PC-3 (cell line): ENCODE data around the gene NTM. TPM values are rescaled to one million over a fixed set of nuclear protein-coding genes. Genes with fewer than 3 reads are reported as not detected.
A peak's percentile ranks its signal among the peaks of the same experiment; 100 is the strongest.

Experiments
- ATAC-seq: fragments of 200-7000 bp; cut with Tn5 transposase; 2 replicates; pipeline ENCODE4 v1.9.1; 2020; ENCODE audit warnings: mild to moderate bottlenecking, moderate library complexity
- BruUV-seq: library from RNA; stranded (reverse); fragments of 400-500 nt; replicated peaks from 2 replicates; lab custom pipeline; 2021; lab: Mats Ljungman, UMichigan
- CTCF ChIA-PET: fragments of 300-600 bp; sonication (Branson Sonifier 250); formaldehyde crosslinking; loops from one replicate; lab custom pipeline; 2022; ENCODE audit warnings: antibody characterized with exemption; lab: Charles Lee
- POLR2A ChIA-PET: fragments of 300-600 bp; sonication (Branson Sonifier 250); formaldehyde crosslinking; loops from one replicate; lab custom pipeline; 2022; ENCODE audit warnings: antibody characterized with exemption; ENCODE audit not compliant: unreplicated experiment; lab: Charles Lee
- DNase-seq: peaks from one replicate; pipeline ENCODE4 v3.0.0-alpha.2; 2015
- H2AFZ ChIP-seq: fragments of 300-600 bp; sonication (generic); 2 replicates; pipeline ENCODE4 v1.6.0; 2016; ENCODE audit warnings: antibody characterized with exemption, low read length
- H3F3A ChIP-seq: fragments of 300-600 bp; sonication (generic); one replicate; pipeline ENCODE4 v1.6.0; 2017; ENCODE audit warnings: antibody characterized with exemption, low read length, control low read depth, mild to moderate bottlenecking; ENCODE audit not compliant: unreplicated experiment
- H3K27ac ChIP-seq: fragments of 300-600 bp; sonication (generic); 2 replicates; pipeline ENCODE4 v1.5.1; 2016; ENCODE audit warnings: mild to moderate bottlenecking, low read length
- H3K27me3 ChIP-seq: fragments of 300-600 bp; sonication (generic); 2 replicates; pipeline ENCODE4 v1.6.1; 2016; ENCODE audit warnings: low read length, mixed read lengths
- H3K36me3 ChIP-seq: fragments of 300-600 bp; sonication (generic); 2 replicates; pipeline ENCODE4 v1.6.1; 2016; ENCODE audit warnings: low read depth, mixed run types, low read length, mixed read lengths
- H3K4me1 ChIP-seq: fragments of 300-600 bp; sonication (generic); 2 replicates; pipeline ENCODE4 v1.5.1; 2016; ENCODE audit warnings: low read length; ENCODE audit not compliant: insufficient read depth
- H3K4me2 ChIP-seq: fragments of 300-600 bp; sonication (generic); 2 replicates; pipeline ENCODE4 v1.6.0; 2016; ENCODE audit warnings: low read length
- H3K4me3 ChIP-seq: fragments of 300-600 bp; sonication (generic); 2 replicates; pipeline ENCODE4 v1.5.1; 2016; ENCODE audit warnings: mild to moderate bottlenecking, low read length, mixed read lengths
- H3K79me2 ChIP-seq: fragments of 300-600 bp; sonication (generic); 2 replicates; pipeline ENCODE4 v1.6.1; 2017; ENCODE audit warnings: low read length, mixed read lengths
- H3K9ac ChIP-seq: fragments of 300-600 bp; sonication (generic); 2 replicates; pipeline ENCODE4 v1.6.0; 2016; ENCODE audit warnings: mild to moderate bottlenecking, low read length
- H3K9me2 ChIP-seq: fragments of 300-600 bp; sonication (generic); replicated peaks from 2 replicates; pipeline ENCODE4 v1.6.1; 2016; ENCODE audit warnings: mixed run types, low read length, mixed read lengths
- H3K9me3 ChIP-seq: fragments of 300-600 bp; sonication (generic); 2 replicates; pipeline ENCODE4 v1.6.1; 2016; ENCODE audit warnings: low read length, mixed read lengths
- H4K20me1 ChIP-seq: fragments of 300-600 bp; sonication (generic); 2 replicates; pipeline ENCODE4 v1.6.1; 2016; ENCODE audit warnings: low read length, mixed read lengths
- CTCF ChIP-seq: fragments of 300-600 bp; sonication (generic); conservative IDR thresholded peaks from 2 replicates; pipeline ENCODE4 v1.5.1; 2017; ENCODE audit warnings: antibody characterized with exemption, low read depth, mild to moderate bottlenecking, low read length
- EZH2 ChIP-seq: fragments of 300-600 bp; sonication (generic); IDR thresholded peaks from one replicate; pipeline ENCODE4 v1.6.1; 2017; ENCODE audit warnings: antibody characterized with exemption, mild to moderate bottlenecking, low read length; ENCODE audit not compliant: unreplicated experiment
- EZH2phosphoT487 ChIP-seq: fragments of 300-600 bp; sonication (generic); IDR thresholded peaks from 2 replicates; pipeline ENCODE4 v1.6.1; 2018; ENCODE audit warnings: mild to moderate bottlenecking, antibody characterized with exemption, low read length, borderline replicate concordance
- intact Hi-C: fragments of 100-400 bp; cut with micrococcal nuclease; formaldehyde crosslinking; loops from 2 replicates; pipeline ENCODE4 v1.9.0; 2023
- total RNA-seq: library from RNA; depleted of rRNA; stranded (reverse); fragments of >200 nt; gene quantifications from 2 replicates; pipeline ENCODE4 v1.2.3, GENCODE V29; 2014

The NTM gene
- total RNA-seq, 1 experiment from 2014 or later = not detected

GRCh38 chr11:131703311-131703710 lies 332.9 kb downstream of the NTM start:
- no peaks in the 10 kb centered on the region for H3K9me2 ChIP-seq
- CTCF ChIA-PET = no interaction called here
- H3K9ac ChIP-seq = no peak overlapping the region
- DNase-seq (no peak), ATAC-seq (no peak)
- H3K36me3 ChIP-seq = no peaks in the 10 kb centered on the region
- H3K27me3 ChIP-seq = no peaks in the 10 kb centered on the region
- H3K4me1 ChIP-seq = no peaks in the 10 kb centered on the region
- H3K27ac ChIP-seq = no peak overlapping the region
- H3K79me2 ChIP-seq = no peaks in the 10 kb centered on the region
- no peak overlapping the region for H3K4me3 ChIP-seq
- no peak overlapping the region for H2AFZ ChIP-seq
- H3F3A ChIP-seq = no peaks in the 10 kb centered on the region
- intact Hi-C loops = no loop called here
- POLR2A ChIA-PET = no interaction called here
- TF ChIP-seq EZH2 (no peak), CTCF (no peak), EZH2phosphoT487 (no peak)
- H3K9me3 ChIP-seq = peaks cover 3% of the 10 kb centered on the region; the same call in 1 of the 2 replicates
- no peaks in the 10 kb centered on the region for H4K20me1 ChIP-seq
- no TSS peak for BruUV-seq
- H3K4me2 ChIP-seq = no peak overlapping the region

- intact Hi-C loops = no loop called here
- H3K36me3 ChIP-seq = no peaks in the 10 kb centered on the region
- TF ChIP-seq EZH2 (no peak), CTCF (no peak), EZH2phosphoT487 (no peak)
- no peak overlapping the region for H2AFZ ChIP-seq
- H3K4me2 ChIP-seq = no peak overlapping the region
- H3K9me2 ChIP-seq = no peaks in the 10 kb centered on the region
- CTCF ChIA-PET = no interaction called here
- ATAC-seq (no peak), DNase-seq (no peak)
- no peaks in the 10 kb centered on the region for H3F3A ChIP-seq
- peaks cover 6% of the 10 kb centered on the region for H3K9me3 ChIP-seq
- H4K20me1 ChIP-seq = no peaks in the 10 kb centered on the region
- no peaks in the 10 kb centered on the region for H3K79me2 ChIP-seq
- H3K4me3 ChIP-seq = no peak overlapping the region
- H3K4me1 ChIP-seq = no peaks in the 10 kb centered on the region
- no TSS peak for BruUV-seq
- H3K9ac ChIP-seq = no peak overlapping the region
- no peak overlapping the region for H3K27ac ChIP-seq
- no peaks in the 10 kb centered on the region for H3K27me3 ChIP-seq
- POLR2A ChIA-PET = no interaction called here
Measured at GRCh38 chr11:131704682-131705081, 334.3 kb downstream of the NTM start.

GRCh38 chr11:131710511-131710910 lies 340.1 kb downstream of the NTM start:
- Histone ChIP-seq H2AFZ (no peak overlapping the region), H3K36me3 (no peaks in the 10 kb centered on the region), H3K27ac (no peak overlapping the region), H3K9me3 (peaks cover 9% of the 10 kb centered on the region; the same call in 1 of the 2 replicates), H3F3A (no peaks in the 10 kb centered on the region), H3K4me2 (no peak overlapping the region), H3K9me2 (no peaks in the 10 kb centered on the region), H3K79me2 (no peaks in the 10 kb centered on the region), H3K4me1 (no peaks in the 10 kb centered on the region), H3K27me3 (no peaks in the 10 kb centered on the region), H4K20me1 (no peaks in the 10 kb centered on the region), H3K9ac (no peak overlapping the region), H3K4me3 (no peak overlapping the region)
- DNase-seq = peak; percentile 7
- BruUV-seq = no TSS peak
- intact Hi-C loops = no loop called here
- POLR2A ChIA-PET = no interaction called here
- no peak for ATAC-seq
- CTCF ChIA-PET = no interaction called here
- TF ChIP-seq EZH2 = no peak
- no peak for TF ChIP-seq CTCF
- TF ChIP-seq EZH2phosphoT487 = no peak
